Astrocyte (in vitro differentiated cells and primary cell): ENCODE results near the gene POMGNT1. TPM values are rescaled to one million over a fixed set of nuclear protein-coding genes. Genes with fewer than 3 reads are reported as not detected.

ENCODE experiments used
- DNase-seq: peaks from one replicate; pipeline ENCODE4 v3.0.0-alpha.2; 2010; ENCODE audit warnings: low read depth
- FAIRE-seq: peaks from 2 replicates; lab custom pipeline; 2011; peaks lifted over from hg19 to GRCh38; lab: Jason Lieb, UNC
- H2AFZ ChIP-seq: 2 replicates; pipeline ENCODE4 v1.6.0; 2012; ENCODE audit warnings: low read depth, low read length, inconsistent platforms
- H3K27ac ChIP-seq: 2 replicates; pipeline ENCODE4 v1.5.1; 2011; ENCODE audit warnings: low read depth, low read length, inconsistent platforms
- H3K27me3 ChIP-seq: 2 replicates; pipeline ENCODE4 v1.6.0; 2011; ENCODE audit warnings: low read length, inconsistent platforms; ENCODE audit not compliant: insufficient read depth
- H3K36me3 ChIP-seq: 2 replicates; pipeline ENCODE4 v1.5.1; 2011; ENCODE audit warnings: low read length, inconsistent platforms; ENCODE audit not compliant: insufficient read depth
- H3K4me1 ChIP-seq: 2 replicates; pipeline ENCODE4 v1.5.1; 2011; ENCODE audit warnings: low read length, inconsistent platforms; ENCODE audit not compliant: insufficient read depth
- H3K4me2 ChIP-seq: 2 replicates; pipeline ENCODE4 v1.6.0; 2012; ENCODE audit warnings: low read length, inconsistent platforms
- H3K4me3 ChIP-seq: 2 replicates; pipeline ENCODE4 v1.5.1; 2011; ENCODE audit warnings: low read depth, mild to moderate bottlenecking, low read length, inconsistent platforms; ENCODE audit not compliant: insufficient read depth
- H3K79me2 ChIP-seq: 2 replicates; pipeline ENCODE4 v1.6.0; 2012; ENCODE audit warnings: mild to moderate bottlenecking, low read length, inconsistent platforms; ENCODE audit not compliant: insufficient read depth
- H3K9ac ChIP-seq: 2 replicates; pipeline ENCODE4 v1.6.0; 2012; ENCODE audit warnings: mild to moderate bottlenecking, low read length, inconsistent platforms
- H3K9me3 ChIP-seq: 2 replicates; pipeline ENCODE4 v1.5.1; 2012; ENCODE audit warnings: low read depth, mild to moderate bottlenecking, low read length, inconsistent platforms; ENCODE audit not compliant: insufficient read depth
- H4K20me1 ChIP-seq: 2 replicates; pipeline ENCODE4 v1.6.0; 2012; ENCODE audit warnings: low read length, inconsistent platforms; ENCODE audit not compliant: insufficient read depth
- H3K27ac Mint-ChIP-seq: one replicate; pipeline ENCODE4 v1.8.0; 2021; ENCODE audit warnings: mild to moderate bottlenecking, mixed read lengths; ENCODE audit not compliant: unreplicated experiment
- H3K27me3 Mint-ChIP-seq: one replicate; pipeline ENCODE4 v1.8.0; 2021; ENCODE audit warnings: low read depth, mixed read lengths; ENCODE audit not compliant: unreplicated experiment
- H3K36me3 Mint-ChIP-seq: one replicate; pipeline ENCODE4 v1.8.0; 2021; ENCODE audit warnings: low read depth, mixed read lengths; ENCODE audit not compliant: unreplicated experiment
- H3K4me1 Mint-ChIP-seq: one replicate; pipeline ENCODE4 v1.8.0; 2021; ENCODE audit warnings: low read depth, mixed read lengths; ENCODE audit not compliant: unreplicated experiment
- H3K4me3 Mint-ChIP-seq: one replicate; pipeline ENCODE4 v1.8.0; 2021; ENCODE audit warnings: mild to moderate bottlenecking, moderate library complexity, mixed read lengths; ENCODE audit not compliant: unreplicated experiment
- H3K9me3 Mint-ChIP-seq: one replicate; pipeline ENCODE4 v1.8.0; 2021; ENCODE audit warnings: mild to moderate bottlenecking, mixed read lengths; ENCODE audit not compliant: unreplicated experiment
- CTCF ChIP-seq: IDR thresholded peaks from 2 replicates; pipeline ENCODE4 v1.5.1; 2011; ENCODE audit warnings: low read depth, mild to moderate bottlenecking, inconsistent platforms, low read length, moderate library complexity; ENCODE audit not compliant: insufficient read depth
- EZH2 ChIP-seq: IDR thresholded peaks from 2 replicates; pipeline ENCODE4 v1.6.1; 2012; ENCODE audit warnings: mild to moderate bottlenecking, low read length, inconsistent platforms; ENCODE audit not compliant: insufficient read depth
- total RNA-seq: library from RNA; stranded (reverse); gene quantifications from 2 replicates; pipeline ENCODE4 v1.2.1, GENCODE V29; 2021

Gene POMGNT1
- total RNA-seq, 1 donor from 2014 or later = 55.1 TPM

GRCh38 chr1:46171351-46171750, 26.9 kb downstream of the POMGNT1 start:
- no peaks in the 10 kb centered on the region for H3K79me2 ChIP-seq

GRCh38 chr1:46169811-46170454, 28.3 kb downstream of the POMGNT1 start:
- H3K36me3 Mint-ChIP-seq = peaks cover 2% of the 10 kb centered on the region
- no peaks in the 10 kb centered on the region for H3K4me1 Mint-ChIP-seq
- Histone ChIP-seq H3K9me3 (no peaks in the 10 kb centered on the region), H3K9ac (no peak overlapping the region), H3K27me3 (peaks cover 21% of the 10 kb centered on the region), H3K4me1 (peaks cover 7% of the 10 kb centered on the region), H4K20me1 (no peaks in the 10 kb centered on the region), H3K4me3 (no peak overlapping the region), H2AFZ (no peak overlapping the region), H3K4me2 (no peak overlapping the region), H3K36me3 (no peaks in the 10 kb centered on the region), H3K27ac (no peak overlapping the region), H3K79me2 (no peaks in the 10 kb centered on the region)
- H3K4me3 Mint-ChIP-seq = no peak overlapping the region
- no peak overlapping the region for H3K27ac Mint-ChIP-seq
- H3K9me3 Mint-ChIP-seq = no peaks in the 10 kb centered on the region
- no peak for TF ChIP-seq EZH2
- no peak for TF ChIP-seq CTCF
- FAIRE-seq (no peak), DNase-seq (no peak)
- peaks cover 44% of the 10 kb centered on the region for H3K27me3 Mint-ChIP-seq

More at GRCh38 chr1:46171351-46171750, 26.9 kb downstream of the POMGNT1 start:
- TF ChIP-seq CTCF (no peak), EZH2 (no peak)
- Mint-ChIP-seq H3K27ac (no peak overlapping the region), H3K4me3 (no peak overlapping the region), H3K4me1 (no peaks in the 10 kb centered on the region), H3K9me3 (no peaks in the 10 kb centered on the region), H3K36me3 (peaks cover 2% of the 10 kb centered on the region), H3K27me3 (peaks cover 39% of the 10 kb centered on the region)
- no peak overlapping the region for H3K4me3 ChIP-seq
- H3K9ac ChIP-seq = no peak overlapping the region
- no peak overlapping the region for H2AFZ ChIP-seq
- no peak overlapping the region for H3K27ac ChIP-seq
- no peaks in the 10 kb centered on the region for H3K9me3 ChIP-seq
- no peaks in the 10 kb centered on the region for H3K36me3 ChIP-seq
- no peaks in the 10 kb centered on the region for H4K20me1 ChIP-seq
- peaks cover 21% of the 10 kb centered on the region for H3K27me3 ChIP-seq
- DNase-seq (no peak), FAIRE-seq (no peak)
- H3K4me2 ChIP-seq = no peak overlapping the region
- H3K4me1 ChIP-seq = peaks cover 7% of the 10 kb centered on the region

- H3K4me1 Mint-ChIP-seq = no peaks in the 10 kb centered on the region
- Histone ChIP-seq H3K27me3 (peaks cover 25% of the 10 kb centered on the region), H3K4me3 (no peak overlapping the region), H4K20me1 (no peaks in the 10 kb centered on the region), H3K4me2 (no peak overlapping the region), H3K36me3 (no peaks in the 10 kb centered on the region), H3K79me2 (no peaks in the 10 kb centered on the region), H3K4me1 (peaks cover 2% of the 10 kb centered on the region), H2AFZ (no peak overlapping the region), H3K9ac (no peak overlapping the region), H3K9me3 (no peaks in the 10 kb centered on the region), H3K27ac (no peak overlapping the region)
- H3K36me3 Mint-ChIP-seq = peaks cover 4% of the 10 kb centered on the region
- no peak for FAIRE-seq
- DNase-seq = no peak
- no peak overlapping the region for H3K27ac Mint-ChIP-seq
- peaks cover 1% of the 10 kb centered on the region for H3K9me3 Mint-ChIP-seq
- TF ChIP-seq EZH2 = no peak
- H3K4me3 Mint-ChIP-seq = no peak overlapping the region
- H3K27me3 Mint-ChIP-seq = peaks cover 52% of the 10 kb centered on the region
These were observed 29.8 kb downstream of the POMGNT1 start for GRCh38 chr1:46168477-46168876.
